Esophagus squamous epithelium (tissue), 4 donors: ENCODE measurements around the gene TPK1.

Experiments used
- CTCF ChIP-seq, 6 experiments: fragments of 450-650 bp in 4 of 6; fragments of 200-600 bp in 2 of 6; sonication (generic) in 2 of 6; IDR thresholded peaks; one replicate each; pipeline ENCODE4 v1.5.1; 2016 to 2019; ENCODE audit warnings: antibody characterized with exemption in 6 of 6, mild to moderate bottlenecking in 4 of 6, moderate library complexity in 4 of 6
- POLR2A ChIP-seq, 4 donors: fragments of 450-650 bp; IDR thresholded peaks; one replicate each; pipeline ENCODE4 v1.6.1; 2017; ENCODE audit warnings: antibody characterized with exemption in 4 of 4, mild to moderate bottlenecking in 4 of 4, moderate library complexity in 3 of 4

GRCh38 chr7:144834641-144835144 lies 1.2 kb downstream of the TPK1 start:
- no peak for TF ChIP-seq CTCF (IDR thresholded peaks at IDR 0.05)
- peak in 1 of 4 donors; percentile 33 for TF ChIP-seq POLR2A (IDR thresholded peaks at IDR 0.05)
